Thyroid gland (tissue), 4 donors: ENCODE results near the gene SLC8A2. TPM values are rescaled to one million over a fixed set of nuclear protein-coding genes. Genes with fewer than 3 reads are reported as not detected.
A peak's percentile ranks its signal among the peaks of the same experiment; 100 is the strongest.

Experiments
- DNase-seq, 2 donors: peaks; one replicate each; pipeline ENCODE4 v3.0.0-alpha.2; 2019
- H3K27ac ChIP-seq, 3 donors: fragments of 200-600 bp; sonication (generic); 1 replicate in 2 of 3; 2 replicates in 1 of 3; pipeline ENCODE4 v1.5.1; 2016 to 2019; ENCODE audit warnings: mild to moderate bottlenecking in 1 of 3, moderate library complexity in 1 of 3
- H3K27me3 ChIP-seq: fragments of 200-600 bp; sonication (generic); one replicate; pipeline ENCODE4 v1.5.1; 2019
- H3K36me3 ChIP-seq, 2 donors: fragments of 200-600 bp; sonication (generic); one replicate each; pipeline ENCODE4 v1.5.1; 2016 to 2019
- H3K4me1 ChIP-seq, 2 donors: fragments of 200-600 bp; sonication (generic); one replicate each; pipeline ENCODE4 v1.5.1; 2017 to 2019
- H3K4me3 ChIP-seq, 3 donors: fragments of 200-600 bp; sonication (generic); replicated peaks in 1 of 3; 1 replicate in 2 of 3; 2 replicates in 1 of 3; pipeline ENCODE4 v1.5.1; 2016; ENCODE audit warnings: mild to moderate bottlenecking in 1 of 3
- H3K9me3 ChIP-seq: fragments of 200-600 bp; sonication (generic); one replicate; pipeline ENCODE4 v1.5.1; 2017
- POLR2A ChIP-seq, 2 donors: fragments of 450-650 bp; IDR thresholded peaks; one replicate each; pipeline ENCODE4 v1.6.1; 2017; ENCODE audit warnings: antibody characterized with exemption in 2 of 2, mild to moderate bottlenecking in 2 of 2, moderate library complexity in 1 of 2
- WGBS, 2 donors: methylation state at CpG; one replicate each; pipeline ENCODE4 v1.1.5; 2017; 5-methylcytosine and 5-hydroxymethylcytosine counted together
- intact Hi-C: fragments of 100-400 bp; cut with DNase I; formaldehyde crosslinking; loops from one replicate; pipeline ENCODE4 v1.15.1; 2023
- total RNA-seq, 4 donors: library from RNA; depleted of rRNA; stranded (reverse); fragments of >200 nt; gene quantifications; one replicate each; pipeline ENCODE4 v1.2.3, GENCODE V29; 2016
- TF ChIP-seq, protein P1 (sequence below), 6 experiments: fragments of 200-600 bp in 3 of 6; fragments of 450-650 bp in 3 of 6; sonication (generic) in 3 of 6; IDR thresholded peaks; one replicate each; pipeline ENCODE4 v1.5.1; 2016 to 2019; ENCODE audit warnings: antibody characterized with exemption in 6 of 6, mild to moderate bottlenecking in 2 of 6, inconsistent platforms in 1 of 6, moderate library complexity in 1 of 6

The SLC8A2 gene
- total RNA-seq, 4 donors from 2014 or later, result 0.29 to 0.59 TPM; not detected in 2

- Histone ChIP-seq H3K27ac (peak overlapping the region in 2 of 3 donors; percentile 11 to 38), H3K4me3 (no peak overlapping the region), H3K4me1 (peaks cover 66 to 71% of the 10 kb centered on the region in 2 donors), H3K9me3 (no peaks in the 10 kb centered on the region), H3K36me3 (peaks cover 4 to 8% of the 10 kb centered on the region in 2 donors), H3K27me3 (no peaks in the 10 kb centered on the region)
- no peak for DNase-seq
- intact Hi-C loops, result loop anchor here (5.0 kb wide), 1 partner anchor 104 kb away; no protein-coding TSS in a partner anchor
- no peak for TF ChIP-seq POLR2A (IDR thresholded peaks at IDR 0.05)
- TF ChIP-seq, protein P1, sequence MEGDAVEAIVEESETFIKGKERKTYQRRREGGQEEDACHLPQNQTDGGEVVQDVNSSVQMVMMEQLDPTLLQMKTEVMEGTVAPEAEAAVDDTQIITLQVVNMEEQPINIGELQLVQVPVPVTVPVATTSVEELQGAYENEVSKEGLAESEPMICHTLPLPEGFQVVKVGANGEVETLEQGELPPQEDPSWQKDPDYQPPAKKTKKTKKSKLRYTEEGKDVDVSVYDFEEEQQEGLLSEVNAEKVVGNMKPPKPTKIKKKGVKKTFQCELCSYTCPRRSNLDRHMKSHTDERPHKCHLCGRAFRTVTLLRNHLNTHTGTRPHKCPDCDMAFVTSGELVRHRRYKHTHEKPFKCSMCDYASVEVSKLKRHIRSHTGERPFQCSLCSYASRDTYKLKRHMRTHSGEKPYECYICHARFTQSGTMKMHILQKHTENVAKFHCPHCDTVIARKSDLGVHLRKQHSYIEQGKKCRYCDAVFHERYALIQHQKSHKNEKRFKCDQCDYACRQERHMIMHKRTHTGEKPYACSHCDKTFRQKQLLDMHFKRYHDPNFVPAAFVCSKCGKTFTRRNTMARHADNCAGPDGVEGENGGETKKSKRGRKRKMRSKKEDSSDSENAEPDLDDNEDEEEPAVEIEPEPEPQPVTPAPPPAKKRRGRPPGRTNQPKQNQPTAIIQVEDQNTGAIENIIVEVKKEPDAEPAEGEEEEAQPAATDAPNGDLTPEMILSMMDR (IDR thresholded peaks at IDR 0.05), result no peak
- 95 to 96% methylated on average over 4 to 5 of the region's 5 CpGs for WGBS, 2 donors
Observed at GRCh38 chr19:47508721-47509120, 37.0 kb upstream of the SLC8A2 start.

GRCh38 chr19:47507924-47508553 is 36.3 kb upstream of the SLC8A2 start:
- no peak for TF ChIP-seq POLR2A (IDR thresholded peaks at IDR 0.05)
- TF ChIP-seq, protein P1 (IDR thresholded peaks at IDR 0.05), result no peak
- 70 to 86% methylated on average over 5 to 7 of the region's 11 CpGs for WGBS, 2 donors
- intact Hi-C loops, result loop anchor here (5.0 kb wide), 1 partner anchor 104 kb away; no protein-coding TSS in a partner anchor
- Histone ChIP-seq H3K27ac (peak overlapping the region in 2 of 3 donors; percentile 38 to 53), H3K9me3 (no peaks in the 10 kb centered on the region), H3K27me3 (no peaks in the 10 kb centered on the region), H3K4me1 (peaks cover 60 to 65% of the 10 kb centered on the region in 2 donors), H3K4me3 (no peak overlapping the region), H3K36me3 (peaks cover 11 to 14% of the 10 kb centered on the region in 2 donors)
- DNase-seq, result peak; percentile 35 to 53

GRCh38 chr19:47507012-47507411 is 35.3 kb upstream of the SLC8A2 start:
- no peak overlapping the region for H3K4me3 ChIP-seq
- intact Hi-C loops, result loop anchor here (5.0 kb wide), 1 partner anchor 105 kb away; no protein-coding TSS in a partner anchor
- peaks cover 49 to 54% of the 10 kb centered on the region in 2 donors for H3K4me1 ChIP-seq
- no peaks in the 10 kb centered on the region for H3K27me3 ChIP-seq
- H3K27ac ChIP-seq, result peak overlapping the region in 2 of 3 donors; percentile 38 to 53
- WGBS, 2 donors, result 60 to 64% methylated on average over 4 to 6 of the region's 6 CpGs
- peak; percentile 41 to 62 for DNase-seq
- H3K36me3 ChIP-seq, result peaks cover 16 to 17% of the 10 kb centered on the region in 2 donors
- TF ChIP-seq POLR2A (IDR thresholded peaks at IDR 0.05), result no peak
- TF ChIP-seq, protein P1 (IDR thresholded peaks at IDR 0.05), result no peak
- H3K9me3 ChIP-seq, result no peaks in the 10 kb centered on the region

GRCh38 chr19:47506459-47506858 is 34.8 kb upstream of the SLC8A2 start:
- WGBS, 2 donors, result 92 to 93% methylated on average over 8 of the region's 8 CpGs
- peaks cover 19 to 21% of the 10 kb centered on the region in 2 donors for H3K36me3 ChIP-seq
- no peak overlapping the region for H3K4me3 ChIP-seq
- H3K9me3 ChIP-seq, result no peaks in the 10 kb centered on the region
- intact Hi-C loops, result loop anchor here (5.0 kb wide), 1 partner anchor 106 kb away; no protein-coding TSS in a partner anchor
- DNase-seq, result no peak
- no peak overlapping the region for H3K27ac ChIP-seq
- no peak for TF ChIP-seq POLR2A (IDR thresholded peaks at IDR 0.05)
- TF ChIP-seq, protein P1 (IDR thresholded peaks at IDR 0.05), result no peak
- peaks cover 44 to 49% of the 10 kb centered on the region in 2 donors for H3K4me1 ChIP-seq
- H3K27me3 ChIP-seq, result no peaks in the 10 kb centered on the region

- no peak for DNase-seq
- peaks cover 23 to 29% of the 10 kb centered on the region in 2 donors for H3K36me3 ChIP-seq
- no peak overlapping the region for H3K27ac ChIP-seq
- intact Hi-C loops, result loop anchor here (5.0 kb wide), 1 partner anchor 107 kb away; no protein-coding TSS in a partner anchor
- WGBS, 2 donors, result 93 to 95% methylated on average over 5 to 6 of the region's 6 CpGs
- H3K4me1 ChIP-seq, result peaks cover 34 to 39% of the 10 kb centered on the region in 2 donors
- H3K27me3 ChIP-seq, result no peaks in the 10 kb centered on the region
- no peaks in the 10 kb centered on the region for H3K9me3 ChIP-seq
- H3K4me3 ChIP-seq, result no peak overlapping the region
- TF ChIP-seq, protein P1 (IDR thresholded peaks at IDR 0.05), result no peak
- no peak for TF ChIP-seq POLR2A (IDR thresholded peaks at IDR 0.05)
Observed at GRCh38 chr19:47505506-47505905, 33.8 kb upstream of the SLC8A2 start.
